Peyer's patch (tissue), 4 donors: ENCODE data around the gene RSU1.

Source experiments
- POLR2A ChIP-seq, 2 donors: fragments of 450-650 bp; IDR thresholded peaks; one replicate each; pipeline ENCODE4 v1.5.1; 2017; ENCODE audit warnings: antibody characterized with exemption in 2 of 2, mild to moderate bottlenecking in 2 of 2, moderate library complexity in 2 of 2
- TF ChIP-seq, protein P1 (sequence below), 6 experiments: fragments of 450-650 bp in 4 of 6; fragments of 200-600 bp in 2 of 6; sonication (generic) in 1 of 6; IDR thresholded peaks; one replicate each; pipeline ENCODE4 v1.5.1; 2017 to 2019; ENCODE audit warnings: antibody characterized with exemption in 6 of 6, mild to moderate bottlenecking in 3 of 6, moderate library complexity in 1 of 6

- TF ChIP-seq, protein P1, sequence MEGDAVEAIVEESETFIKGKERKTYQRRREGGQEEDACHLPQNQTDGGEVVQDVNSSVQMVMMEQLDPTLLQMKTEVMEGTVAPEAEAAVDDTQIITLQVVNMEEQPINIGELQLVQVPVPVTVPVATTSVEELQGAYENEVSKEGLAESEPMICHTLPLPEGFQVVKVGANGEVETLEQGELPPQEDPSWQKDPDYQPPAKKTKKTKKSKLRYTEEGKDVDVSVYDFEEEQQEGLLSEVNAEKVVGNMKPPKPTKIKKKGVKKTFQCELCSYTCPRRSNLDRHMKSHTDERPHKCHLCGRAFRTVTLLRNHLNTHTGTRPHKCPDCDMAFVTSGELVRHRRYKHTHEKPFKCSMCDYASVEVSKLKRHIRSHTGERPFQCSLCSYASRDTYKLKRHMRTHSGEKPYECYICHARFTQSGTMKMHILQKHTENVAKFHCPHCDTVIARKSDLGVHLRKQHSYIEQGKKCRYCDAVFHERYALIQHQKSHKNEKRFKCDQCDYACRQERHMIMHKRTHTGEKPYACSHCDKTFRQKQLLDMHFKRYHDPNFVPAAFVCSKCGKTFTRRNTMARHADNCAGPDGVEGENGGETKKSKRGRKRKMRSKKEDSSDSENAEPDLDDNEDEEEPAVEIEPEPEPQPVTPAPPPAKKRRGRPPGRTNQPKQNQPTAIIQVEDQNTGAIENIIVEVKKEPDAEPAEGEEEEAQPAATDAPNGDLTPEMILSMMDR (IDR thresholded peaks at IDR 0.05), result no peak
- TF ChIP-seq POLR2A (IDR thresholded peaks at IDR 0.05), result no peak
Measured at GRCh38 chr10:16794005-16794404, 23.2 kb downstream of the RSU1 start.
